Kidney (tissue), 14 donors: ENCODE measurements around the gene SLC66A1. TPM values are rescaled to one million over a fixed set of nuclear protein-coding genes. Genes with fewer than 3 reads are reported as not detected.
A peak's percentile ranks its signal among the peaks of the same experiment; 100 is the strongest.

Experiments used
- DNase-seq, 5 donors: peaks; one replicate each; pipeline ENCODE4 v3.0.0-alpha.2; 2013 to 2020
- FAIRE-seq: peaks from 2 replicates; lab custom pipeline; 2012; peaks lifted over from hg19 to GRCh38; lab: Jason Lieb, UNC
- H3K27ac ChIP-seq, 2 donors: one replicate each; pipeline ENCODE4 v1.7.0; 2013; ENCODE audit warnings: low read depth in 2 of 2, low read length in 2 of 2, inconsistent platforms in 1 of 2
- H3K27me3 ChIP-seq: one replicate; pipeline ENCODE4 v1.7.1; 2013; ENCODE audit warnings: low read length, inconsistent platforms; ENCODE audit not compliant: control insufficient read depth, insufficient read depth
- H3K36me3 ChIP-seq, 3 donors: one replicate each; pipeline versions ENCODE4 v1.7.0 to v1.7.1; 2013; ENCODE audit warnings: low read length in 3 of 3, control low read depth in 1 of 3, inconsistent platforms in 1 of 3; ENCODE audit not compliant: insufficient read depth in 3 of 3, control insufficient read depth in 2 of 3
- H3K4me1 ChIP-seq, 3 donors: one replicate each; pipeline versions ENCODE4 v1.7.0 to v1.7.1; 2013; ENCODE audit warnings: low read length in 3 of 3, inconsistent platforms in 1 of 3, low read depth in 1 of 3; ENCODE audit not compliant: control insufficient read depth in 2 of 3, insufficient read depth in 2 of 3
- H3K4me3 ChIP-seq, 3 donors: one replicate each; pipeline versions ENCODE4 v1.7.0 to v1.8.1; 2013; ENCODE audit warnings: low read length in 3 of 3, control low read depth in 1 of 3, inconsistent platforms in 1 of 3
- H3K9ac ChIP-seq, 3 donors: one replicate each; pipeline versions ENCODE4 v1.7.0 to v1.7.1; 2013; ENCODE audit warnings: low read length in 3 of 3, control low read depth in 1 of 3, inconsistent platforms in 1 of 3
- H3K9me3 ChIP-seq, 3 donors: one replicate each; pipeline versions ENCODE4 v1.7.0 to v1.7.1; 2013; ENCODE audit warnings: low read length in 3 of 3, control low read depth in 1 of 3, inconsistent platforms in 1 of 3; ENCODE audit not compliant: control insufficient read depth in 2 of 3, insufficient read depth in 1 of 3
- CTCF ChIP-seq: IDR thresholded peaks from 3 replicates; pipeline ENCODE4 v1.5.1; 2012; ENCODE audit warnings: mild to moderate bottlenecking, moderate library complexity, borderline replicate concordance; ENCODE audit not compliant: insufficient read depth; ENCODE audit errors: extremely low read depth
- intact Hi-C: fragments of 100-400 bp; cut with DNase I; formaldehyde crosslinking; loops from one replicate; pipeline ENCODE4 v1.11.1; 2022
- polyA plus RNA-seq: library from polyadenylated mRNA; stranded (reverse); fragments of 350-450 nt; fragmentation: Illumina TruSeq; extraction: RNeasy Lipid Tissue Mini Kit (QIAGEN cat#74804); gene quantifications from one replicate; pipeline ENCODE4 v1.2.3, GENCODE V29; 2014; ENCODE audit warnings: low read depth, low replicate concordance; ENCODE audit not compliant: insufficient read depth
- total RNA-seq: library from RNA; stranded (reverse); fragmentation: NEBNext Ultra II Directional; extraction: Animal tissue kit (Norgen Biotek cat#: 25700); gene quantifications from one replicate; pipeline ENCODE4 v1.2.1, GENCODE V29; 2021
- donor health status: control.
- donor health status: control.
- donor health status: control.
- donor health status: control.
- donor health status: control.
- donor health status: DM: yes; HTN: yes; CAD: no.
- donor health status: Normal renal cell carcinoma (clear cell type).

Gene SLC66A1
- total and polyA plus RNA-seq, 2 donors from 2014 or later: 12.2 to 14.7 TPM

GRCh38 chr1:19365721-19366120, 53.6 kb downstream of the SLC66A1 start:
- Histone ChIP-seq H3K4me3 (no peak overlapping the region), H3K4me1 (peaks cover 0 to 6% (median 3%) of the 10 kb centered on the region in 3 donors), H3K27me3 (no peaks in the 10 kb centered on the region), H3K9me3 (no peaks in the 10 kb centered on the region), H3K9ac (no peak overlapping the region), H3K27ac (no peak overlapping the region), H3K36me3 (peaks cover 0 to 3% (median 0%) of the 10 kb centered on the region in 3 donors)
- no peak for DNase-seq
- TF ChIP-seq CTCF: no peak
- intact Hi-C loops: no loop called here
- no peak for FAIRE-seq

- H3K27ac ChIP-seq: no peak overlapping the region
- no peaks in the 10 kb centered on the region for H3K27me3 ChIP-seq
- H3K9ac ChIP-seq: no peak overlapping the region
- peaks cover 0 to 3% (median 0%) of the 10 kb centered on the region in 3 donors for H3K36me3 ChIP-seq
- FAIRE-seq (no peak), DNase-seq (no peak)
- intact Hi-C loops: no loop called here
- peaks cover 0 to 6% (median 3%) of the 10 kb centered on the region in 3 donors for H3K4me1 ChIP-seq
- H3K9me3 ChIP-seq: no peaks in the 10 kb centered on the region
- no peak overlapping the region for H3K4me3 ChIP-seq
- TF ChIP-seq CTCF: no peak
Measured at GRCh38 chr1:19366599-19367536, 54.7 kb downstream of the SLC66A1 start.

- no peak overlapping the region for H3K9ac ChIP-seq
- no peaks in the 10 kb centered on the region for H3K9me3 ChIP-seq
- H3K27me3 ChIP-seq: no peaks in the 10 kb centered on the region
- no peak overlapping the region for H3K4me3 ChIP-seq
- FAIRE-seq (no peak), DNase-seq (peak in 2 of 5 donors; percentile 29 to 65)
- peaks cover 0 to 5% (median 0%) of the 10 kb centered on the region in 3 donors for H3K36me3 ChIP-seq
- H3K27ac ChIP-seq: no peak overlapping the region
- intact Hi-C loops: no loop called here
- H3K4me1 ChIP-seq: peaks cover 0 to 6% (median 3%) of the 10 kb centered on the region in 3 donors
- no peak for TF ChIP-seq CTCF
Measured at GRCh38 chr1:19367584-19368041, 55.5 kb downstream of the SLC66A1 start.
